Eye (tissue), 1 donor: Measurements from ENCODE around the gene OTOP3.

Source experiments
- DNase-seq: peaks from one replicate; pipeline ENCODE4 v3.0.0-alpha.2; 2015

OTOP3 gene

GRCh38 chr17:74990581-74991105, 54.9 kb downstream of the OTOP3 start:
- no peak for DNase-seq

- DNase-seq = no peak
These were observed 56.5 kb downstream of the OTOP3 start for GRCh38 chr17:74992223-74992622.

DNA sequence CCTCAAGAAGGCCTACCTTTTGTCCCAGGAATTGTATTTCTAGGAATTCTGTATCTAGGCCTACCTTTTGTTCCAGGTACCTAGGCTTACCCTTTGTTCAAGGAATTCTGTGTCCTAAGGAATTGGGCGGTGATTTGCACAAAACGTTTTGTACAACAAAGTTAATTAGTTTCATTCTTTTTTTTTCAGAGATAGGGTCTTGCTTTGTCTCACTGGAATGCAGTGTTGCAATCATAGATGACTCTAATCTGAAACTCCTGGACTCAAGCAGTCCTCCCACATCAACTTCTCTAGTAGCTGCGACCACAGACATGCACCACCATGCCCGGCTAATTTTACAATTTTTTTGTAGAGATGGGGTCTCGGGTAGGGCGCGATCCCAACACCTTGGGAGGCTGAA, 58.7 kb downstream of the OTOP3 start:
- DNase-seq = no peak

- DNase-seq = no peak
These were observed 60.1 kb downstream of the OTOP3 start for GRCh38 chr17:74995847-74996246.

GRCh38 chr17:74998783-74999182, 63.1 kb downstream of the OTOP3 start:
- DNase-seq = no peak

DNA sequence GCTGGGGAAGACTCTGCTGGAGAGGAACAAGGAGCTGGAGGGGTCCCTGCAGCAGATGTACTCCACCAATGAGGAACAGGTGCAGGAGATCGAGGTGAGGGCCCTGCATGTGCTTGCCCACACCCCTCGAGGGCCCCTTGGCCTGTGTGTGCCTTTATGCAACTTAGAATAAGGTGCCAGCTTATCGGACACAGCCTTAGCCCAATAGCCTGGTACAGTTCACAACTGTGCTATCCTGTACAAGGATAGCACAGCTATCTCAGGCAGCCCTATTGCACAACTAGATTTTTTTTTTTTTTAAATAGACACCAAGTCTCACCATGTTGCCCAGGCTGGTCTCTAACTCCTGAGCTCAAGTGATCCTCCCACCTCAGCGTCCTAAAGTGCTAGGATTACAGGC, 63.8 kb downstream of the OTOP3 start:
- no peak for DNase-seq
